ENCODE data around the gene CD44. TPM values are rescaled to one million over a fixed set of nuclear protein-coding genes. Genes with fewer than 3 reads are reported as not detected.
A peak's percentile ranks its signal among the peaks of the same experiment; 100 is the strongest.

Gene CD44
- total and polyA plus RNA-seq, 12 donors = 7.0 to 104 (median 25.2) TPM

- Histone ChIP-seq H3K9me3 (no peaks in the 10 kb centered on the region), H3K27ac (no peak overlapping the region), H3K4me1 (peaks cover 7 to 39% (median 32%) of the 10 kb centered on the region in 9 donors), H3K4me3 (no peak overlapping the region), H3K36me3 (no peaks in the 10 kb centered on the region), H3K27me3 (no peaks in the 10 kb centered on the region)
- intact Hi-C loops (cut with DNase I) = no loop called here
- 89 to 98% methylated on average over 1 of the region's 1 CpG for WGBS, 2 donors
- TF ChIP-seq, protein P1, sequence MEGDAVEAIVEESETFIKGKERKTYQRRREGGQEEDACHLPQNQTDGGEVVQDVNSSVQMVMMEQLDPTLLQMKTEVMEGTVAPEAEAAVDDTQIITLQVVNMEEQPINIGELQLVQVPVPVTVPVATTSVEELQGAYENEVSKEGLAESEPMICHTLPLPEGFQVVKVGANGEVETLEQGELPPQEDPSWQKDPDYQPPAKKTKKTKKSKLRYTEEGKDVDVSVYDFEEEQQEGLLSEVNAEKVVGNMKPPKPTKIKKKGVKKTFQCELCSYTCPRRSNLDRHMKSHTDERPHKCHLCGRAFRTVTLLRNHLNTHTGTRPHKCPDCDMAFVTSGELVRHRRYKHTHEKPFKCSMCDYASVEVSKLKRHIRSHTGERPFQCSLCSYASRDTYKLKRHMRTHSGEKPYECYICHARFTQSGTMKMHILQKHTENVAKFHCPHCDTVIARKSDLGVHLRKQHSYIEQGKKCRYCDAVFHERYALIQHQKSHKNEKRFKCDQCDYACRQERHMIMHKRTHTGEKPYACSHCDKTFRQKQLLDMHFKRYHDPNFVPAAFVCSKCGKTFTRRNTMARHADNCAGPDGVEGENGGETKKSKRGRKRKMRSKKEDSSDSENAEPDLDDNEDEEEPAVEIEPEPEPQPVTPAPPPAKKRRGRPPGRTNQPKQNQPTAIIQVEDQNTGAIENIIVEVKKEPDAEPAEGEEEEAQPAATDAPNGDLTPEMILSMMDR (IDR thresholded peaks at IDR 0.05) = no peak
- no peak for ATAC-seq
- no peak for DNase-seq
Measured at GRCh38 chr11:35112846-35113105, 26.2 kb upstream of the CD44 start.

DNA sequence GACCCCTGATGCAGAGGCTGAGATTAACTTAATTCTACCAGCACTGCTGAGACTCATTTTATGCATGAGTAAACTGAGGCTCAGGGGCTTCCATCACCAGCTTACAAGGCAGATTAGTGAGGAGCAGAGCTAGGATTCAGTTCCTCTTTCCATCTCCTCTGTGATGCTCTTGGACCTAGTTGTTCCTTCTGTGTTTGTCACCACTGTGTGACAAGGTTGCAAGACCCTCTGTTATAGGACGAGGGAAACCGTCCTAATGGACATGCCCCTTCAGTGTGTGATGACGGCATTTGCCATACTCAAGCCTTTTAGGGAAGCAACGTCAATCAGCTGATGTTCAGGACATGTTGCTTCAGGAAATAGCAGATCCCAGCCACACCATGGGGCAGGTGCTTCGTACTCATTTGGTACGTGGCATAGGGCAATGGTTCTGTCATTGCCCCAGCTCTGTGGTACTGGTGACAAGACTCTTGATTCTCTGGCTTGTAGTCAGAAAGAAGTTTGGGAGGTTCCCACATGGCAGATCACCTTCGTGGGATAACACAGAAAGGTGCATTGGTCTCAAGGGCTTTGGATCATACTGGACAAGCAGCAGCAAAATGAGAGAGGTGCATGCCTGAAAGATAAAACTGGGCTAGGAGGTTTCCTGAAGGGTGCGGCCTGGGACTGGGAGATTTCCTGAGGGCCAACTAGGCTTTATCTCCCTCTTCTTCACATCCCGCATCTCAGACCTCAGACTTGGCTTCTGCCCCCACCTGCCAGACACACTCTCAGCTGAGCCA lies 23.9 kb upstream of the CD44 start:
- Histone ChIP-seq H3K36me3 (no peaks in the 10 kb centered on the region), H3K4me1 (peaks cover 7 to 45% (median 31%) of the 10 kb centered on the region in 9 donors), H3K27me3 (no peaks in the 10 kb centered on the region), H3K4me3 (no peak overlapping the region), H3K9me3 (no peaks in the 10 kb centered on the region), H3K27ac (no peak overlapping the region)
- ATAC-seq (no peak), DNase-seq (no peak)
- intact Hi-C loops (cut with DNase I) = no loop called here
- TF ChIP-seq, protein P1 (IDR thresholded peaks at IDR 0.05) = no peak
- WGBS, 2 donors = 88 to 89% methylated on average over 9 of the region's 9 CpGs

DNA sequence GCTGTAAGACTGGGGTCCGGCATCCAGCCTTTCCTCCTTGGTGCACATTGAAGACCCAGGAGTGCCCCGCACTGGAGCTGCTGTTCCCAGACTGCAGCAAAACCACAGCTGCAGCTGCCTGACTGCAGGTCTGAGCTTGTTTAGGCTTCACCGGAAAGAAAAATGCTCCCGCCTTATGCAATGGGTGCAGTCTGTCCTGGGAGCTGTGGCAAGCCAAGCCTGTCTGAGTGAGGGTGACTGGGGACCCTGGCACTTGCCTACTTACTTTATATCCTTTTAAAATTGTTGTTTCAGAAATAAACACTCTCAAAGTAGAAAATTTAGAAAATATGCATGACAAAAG lies 23.3 kb upstream of the CD44 start:
- Histone ChIP-seq H3K27ac (no peak overlapping the region), H3K4me1 (peaks cover 7 to 41% (median 25%) of the 10 kb centered on the region in 9 donors), H3K27me3 (no peaks in the 10 kb centered on the region), H3K9me3 (no peaks in the 10 kb centered on the region), H3K36me3 (no peaks in the 10 kb centered on the region), H3K4me3 (no peak overlapping the region)
- WGBS, 2 donors = 91 to 95% methylated on average over 4 of the region's 4 CpGs
- TF ChIP-seq, protein P1 (IDR thresholded peaks at IDR 0.05) = no peak
- no peak for DNase-seq
- intact Hi-C loops (cut with DNase I) = no loop called here
- no peak for ATAC-seq

- peak in 5 of 8 donors; percentile 6 to 41 (median 31) for ATAC-seq
- Histone ChIP-seq H3K27ac (peak overlapping the region in 6 of 10 donors; percentile 20 to 57 (median 36)), H3K9me3 (no peaks in the 10 kb centered on the region), H3K27me3 (no peaks in the 10 kb centered on the region), H3K4me1 (peaks cover 7 to 35% (median 20%) of the 10 kb centered on the region in 9 donors), H3K4me3 (no peak overlapping the region), H3K36me3 (no peaks in the 10 kb centered on the region)
- TF ChIP-seq, protein P1 (IDR thresholded peaks at IDR 0.05) = no peak
- DNase-seq = no peak
- WGBS, 2 donors = 86 to 88% methylated on average over 5 of the region's 5 CpGs
- intact Hi-C loops (cut with DNase I) = no loop called here
Measured at GRCh38 chr11:35116245-35116644, 22.7 kb upstream of the CD44 start.
